ENCODE results near the gene BRD1.
"Not testable (repeated sequence)": the region's sequence is repeated elsewhere in the genome, so short reads cannot be mapped to it uniquely, and the experiment has no call there.

BRD1 gene

DNA sequence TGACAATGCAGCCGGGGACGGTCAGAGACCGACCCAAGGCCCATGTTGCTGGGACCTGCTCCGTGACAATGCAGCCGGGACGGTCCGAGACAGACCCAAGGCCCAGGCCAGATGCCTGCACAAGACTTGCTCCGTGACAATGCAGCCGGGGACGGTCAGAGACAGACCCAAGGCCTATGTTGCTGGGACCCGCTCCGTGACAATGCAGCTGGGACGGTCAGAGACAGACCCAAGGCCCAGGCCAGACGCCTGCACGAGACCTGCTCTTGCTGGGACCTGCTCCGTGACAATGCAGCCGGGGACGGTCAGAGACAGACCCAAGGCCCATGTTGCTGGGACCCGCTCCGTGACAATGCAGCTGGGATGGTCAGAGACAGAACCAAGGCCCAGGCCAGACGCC lies 45.8 kb downstream of the BRD1 start:
- H3K4me3 ChIP-seq (ENCODE audit: insufficient read depth, low read depth, low read length); H3K27ac ChIP-seq (ENCODE audit: insufficient read depth, low read depth, low read length, poor library complexity, severe bottlenecking); H3K4me1 ChIP-seq (ENCODE audit: control insufficient read depth, insufficient read depth, low read length); H3K27me3 ChIP-seq (ENCODE audit: control insufficient read depth, insufficient read depth, low read length, poor library complexity, severe bottlenecking); H3K9me3 ChIP-seq (ENCODE audit: control insufficient read depth, low read length): not testable (repeated sequence)
- WGBS, 2 experiments = 96 to 97% methylated on average over 21 of the region's 21 CpGs
- peaks cover 30% of the 10 kb centered on the region for H3K36me3 ChIP-seq (ENCODE audit: control insufficient read depth, insufficient read depth, low read length)

DNA sequence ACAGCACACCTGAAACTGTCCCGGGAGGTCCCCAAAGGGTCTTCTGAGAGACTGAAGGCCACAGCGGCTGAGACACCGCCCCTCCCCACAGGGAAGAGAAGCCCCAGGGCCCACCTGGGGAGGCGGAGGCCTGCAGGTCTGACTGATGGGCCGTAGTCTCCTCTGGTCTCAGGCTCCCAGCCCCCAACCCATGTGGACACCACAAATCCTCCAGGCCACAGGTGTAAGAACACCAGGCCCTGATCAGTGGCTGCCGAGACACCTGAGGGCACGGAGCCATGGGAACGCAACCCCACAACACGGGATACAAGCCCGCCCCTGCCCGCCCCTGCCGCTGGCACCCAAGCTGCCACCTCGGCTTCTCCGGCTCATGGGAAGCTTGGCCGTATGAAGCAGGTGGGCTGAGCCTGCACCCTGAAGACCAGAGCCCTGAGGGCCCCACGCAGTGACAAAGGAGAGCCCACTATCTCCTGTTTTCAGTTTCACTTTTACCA lies 46.3 kb downstream of the BRD1 start:
- H3K9me3 ChIP-seq (ENCODE audit: control insufficient read depth, low read length) = no peaks in the 10 kb centered on the region
- H3K4me3 ChIP-seq (ENCODE audit: insufficient read depth, low read depth, low read length) = no peak overlapping the region
- WGBS, 2 experiments = 94 to 96% methylated on average over 16 of the region's 16 CpGs
- no peaks in the 10 kb centered on the region for H3K27me3 ChIP-seq (ENCODE audit: control insufficient read depth, insufficient read depth, low read length, poor library complexity, severe bottlenecking)
- H3K27ac ChIP-seq (ENCODE audit: insufficient read depth, low read depth, low read length, poor library complexity, severe bottlenecking) = no peak overlapping the region
- peaks cover 25% of the 10 kb centered on the region for H3K36me3 ChIP-seq (ENCODE audit: control insufficient read depth, insufficient read depth, low read length)
- peaks cover 3% of the 10 kb centered on the region for H3K4me1 ChIP-seq (ENCODE audit: control insufficient read depth, insufficient read depth, low read length)

DNA sequence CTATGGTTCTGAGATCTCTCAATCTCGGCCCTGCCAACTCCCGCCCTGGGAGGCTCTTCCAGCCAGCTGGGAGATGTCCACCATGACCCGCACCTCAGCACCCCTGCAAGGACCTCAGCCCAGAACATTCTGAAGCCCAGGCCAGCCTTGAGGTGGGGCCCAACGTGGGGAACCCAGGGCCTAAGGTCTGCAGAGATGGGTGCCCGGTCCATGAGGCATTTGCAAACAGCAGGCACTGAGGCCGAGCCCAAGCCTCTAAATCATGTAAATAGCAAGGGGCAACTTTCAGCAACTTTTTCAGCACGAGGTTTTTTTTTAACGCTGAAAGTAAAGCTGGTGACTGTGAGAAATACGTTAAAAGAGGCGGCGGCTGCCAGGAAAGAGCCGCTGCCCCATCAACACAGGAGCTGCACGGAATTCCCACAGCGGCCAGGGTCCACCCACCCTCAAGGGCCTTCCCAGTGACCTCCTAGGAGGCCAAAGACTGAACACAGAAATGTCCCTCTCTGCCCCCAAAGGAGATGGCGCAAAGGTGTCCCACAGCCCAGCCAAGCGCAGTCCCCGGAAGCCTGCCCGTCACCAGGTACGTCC lies 46.9 kb downstream of the BRD1 start:
- Histone ChIP-seq H3K27ac (ENCODE audit: insufficient read depth, low read depth, low read length, poor library complexity, severe bottlenecking) (no peak overlapping the region), H3K4me1 (ENCODE audit: control insufficient read depth, insufficient read depth, low read length) (peaks cover 3% of the 10 kb centered on the region)
- WGBS, 2 experiments = 93 to 96% methylated on average over 19 of the region's 19 CpGs

DNA sequence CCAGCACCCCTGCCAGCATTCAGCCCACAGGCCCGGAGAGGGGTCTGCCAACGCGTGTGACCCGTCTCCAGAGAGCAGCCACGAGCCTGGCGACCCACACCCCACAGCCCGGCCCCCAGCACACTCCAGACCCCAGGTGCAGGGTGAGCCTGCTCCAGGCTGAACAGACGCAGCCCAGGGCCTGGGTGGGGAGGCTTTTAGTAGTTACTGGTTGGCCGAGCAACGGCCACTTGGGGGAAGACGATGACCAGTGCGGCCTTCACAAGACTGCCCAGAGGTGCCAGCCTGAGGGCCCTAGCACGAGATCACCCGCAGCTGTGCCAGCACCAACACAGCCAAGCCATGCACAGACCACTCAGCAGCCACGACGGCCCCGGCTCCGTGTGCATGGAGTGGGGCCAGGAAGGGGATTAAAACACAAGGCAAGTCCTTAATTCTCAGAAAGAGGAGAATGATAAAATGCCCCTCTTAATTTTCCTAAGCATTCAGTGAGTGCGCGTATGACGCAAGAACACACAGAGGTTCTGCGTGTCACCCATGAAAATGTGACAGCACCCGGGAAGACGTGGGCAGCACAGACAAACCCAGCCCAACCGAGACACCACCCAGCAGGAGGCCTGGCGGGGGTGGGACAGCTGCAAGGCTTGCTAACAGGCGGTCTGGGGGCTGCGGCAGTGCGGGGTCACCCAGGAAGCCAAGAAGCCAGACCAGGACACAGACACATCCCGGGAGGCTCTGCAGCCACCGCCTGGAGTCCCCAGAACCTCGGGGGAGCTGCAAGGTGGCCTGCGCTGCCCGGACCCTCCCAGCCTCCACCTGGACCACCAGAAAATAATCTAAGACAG lies 47.6 kb downstream of the BRD1 start:
- no peak overlapping the region for H3K27ac ChIP-seq (ENCODE audit: insufficient read depth, low read depth, low read length, poor library complexity, severe bottlenecking)
- no peaks in the 10 kb centered on the region for H3K27me3 ChIP-seq (ENCODE audit: control insufficient read depth, insufficient read depth, low read length, poor library complexity, severe bottlenecking)
- peaks cover 3% of the 10 kb centered on the region for H3K4me1 ChIP-seq (ENCODE audit: control insufficient read depth, insufficient read depth, low read length)
- no peak overlapping the region for H3K4me3 ChIP-seq (ENCODE audit: insufficient read depth, low read depth, low read length)
- H3K9me3 ChIP-seq (ENCODE audit: control insufficient read depth, low read length) = no peaks in the 10 kb centered on the region
- peaks cover 24% of the 10 kb centered on the region for H3K36me3 ChIP-seq (ENCODE audit: control insufficient read depth, insufficient read depth, low read length)
- WGBS, 2 experiments = 95% methylated on average over 34 of the region's 34 CpGs

More for the DNA sequence above, 46.9 kb downstream of the BRD1 start:
- Histone ChIP-seq H3K27me3 (ENCODE audit: control insufficient read depth, insufficient read depth, low read length, poor library complexity, severe bottlenecking) (no peaks in the 10 kb centered on the region), H3K36me3 (ENCODE audit: control insufficient read depth, insufficient read depth, low read length) (peaks cover 24% of the 10 kb centered on the region), H3K4me3 (ENCODE audit: insufficient read depth, low read depth, low read length) (no peak overlapping the region), H3K9me3 (ENCODE audit: control insufficient read depth, low read length) (no peaks in the 10 kb centered on the region)

DNA sequence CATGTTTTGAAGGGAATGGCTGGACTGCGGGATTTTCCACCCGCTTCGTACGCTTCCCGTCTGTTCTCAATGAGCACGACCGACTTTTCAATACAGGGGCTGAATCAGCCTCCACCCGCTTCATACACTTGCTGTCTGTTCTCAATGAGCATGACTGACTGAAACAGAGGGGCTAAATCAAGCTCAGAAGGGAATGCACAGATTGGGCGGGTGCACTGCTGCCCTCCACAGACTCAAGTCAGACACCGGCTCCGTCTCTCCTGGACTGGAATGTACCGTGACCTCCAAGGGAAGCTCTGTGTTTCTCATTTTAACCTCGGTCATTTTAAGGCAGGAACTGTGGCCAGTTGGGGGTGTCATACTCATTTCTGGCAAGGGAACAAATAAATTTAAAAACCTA lies 48.5 kb downstream of the BRD1 start:
- Histone ChIP-seq H3K27ac (ENCODE audit: insufficient read depth, low read depth, low read length, poor library complexity, severe bottlenecking) (no peak overlapping the region), H3K27me3 (ENCODE audit: control insufficient read depth, insufficient read depth, low read length, poor library complexity, severe bottlenecking) (no peaks in the 10 kb centered on the region), H3K4me1 (ENCODE audit: control insufficient read depth, insufficient read depth, low read length) (peaks cover 3% of the 10 kb centered on the region), H3K4me3 (ENCODE audit: insufficient read depth, low read depth, low read length) (no peak overlapping the region), H3K36me3 (ENCODE audit: control insufficient read depth, insufficient read depth, low read length) (peaks cover 24% of the 10 kb centered on the region), H3K9me3 (ENCODE audit: control insufficient read depth, low read length) (no peaks in the 10 kb centered on the region)
- 94 to 95% methylated on average over 13 of the region's 13 CpGs for WGBS, 2 experiments

DNA sequence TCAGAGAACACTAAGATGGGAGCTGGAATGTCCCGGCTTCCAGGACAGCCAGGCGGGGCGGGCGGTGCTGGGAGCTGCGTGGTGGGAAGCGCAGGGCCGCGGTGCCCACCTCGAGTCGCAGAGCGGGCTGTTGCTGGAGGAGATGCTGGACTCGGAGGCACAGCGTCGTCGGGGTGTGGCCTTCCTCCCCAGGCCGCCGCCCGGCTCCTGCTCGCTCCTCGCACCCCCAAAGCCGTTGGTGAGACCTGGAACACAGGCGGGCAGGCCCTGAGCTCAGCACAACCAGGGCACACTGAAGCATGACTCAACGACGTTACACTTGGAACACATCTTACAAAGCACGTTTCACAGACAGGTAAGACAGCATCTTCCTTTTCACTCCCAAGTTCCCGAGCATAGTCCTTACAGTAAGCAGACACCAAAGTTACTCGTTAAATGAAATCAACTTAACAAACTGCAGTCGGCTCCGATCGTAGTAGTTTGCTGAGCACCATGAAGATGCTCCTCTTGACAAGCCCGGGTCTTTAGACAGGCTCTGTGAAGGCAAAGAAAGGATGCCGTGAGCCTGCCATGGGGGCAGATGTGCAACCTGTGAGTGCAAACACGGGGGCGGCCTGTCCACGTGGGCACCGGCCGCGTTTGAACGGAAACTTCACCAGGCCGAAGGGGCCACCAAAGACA lies 50.0 kb downstream of the BRD1 start:
- Histone ChIP-seq H3K27ac (ENCODE audit: insufficient read depth, low read depth, low read length, poor library complexity, severe bottlenecking) (no peak overlapping the region), H3K9me3 (ENCODE audit: control insufficient read depth, low read length) (no peaks in the 10 kb centered on the region), H3K36me3 (ENCODE audit: control insufficient read depth, insufficient read depth, low read length) (peaks cover 18% of the 10 kb centered on the region), H3K27me3 (ENCODE audit: control insufficient read depth, insufficient read depth, low read length, poor library complexity, severe bottlenecking) (no peaks in the 10 kb centered on the region), H3K4me1 (ENCODE audit: control insufficient read depth, insufficient read depth, low read length) (peaks cover 3% of the 10 kb centered on the region), H3K4me3 (ENCODE audit: insufficient read depth, low read depth, low read length) (no peak overlapping the region)
- WGBS, 2 experiments = 94 to 96% methylated on average over 40 of the region's 40 CpGs

DNA sequence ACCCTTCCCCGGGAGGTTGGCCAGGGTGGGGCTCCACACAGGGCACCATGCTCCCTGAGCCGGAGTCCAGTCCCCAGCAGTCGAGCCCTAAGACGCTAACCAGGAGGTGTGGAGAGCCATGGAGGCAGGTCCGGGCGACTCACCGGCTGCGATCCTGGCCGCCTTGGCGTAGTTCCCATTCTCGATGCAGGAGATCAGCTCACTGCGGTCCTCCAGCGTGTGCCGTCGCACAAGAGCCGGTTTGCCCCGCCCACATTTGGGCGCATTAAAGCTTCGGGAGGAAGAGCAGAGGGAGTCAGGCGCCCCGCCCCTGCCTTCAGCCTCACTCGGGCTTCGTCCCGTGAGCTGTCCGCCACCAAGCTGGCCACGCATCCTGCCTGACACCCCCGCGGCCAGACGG lies 50.8 kb downstream of the BRD1 start:
- peaks cover 18% of the 10 kb centered on the region for H3K36me3 ChIP-seq (ENCODE audit: control insufficient read depth, insufficient read depth, low read length)

DNA sequence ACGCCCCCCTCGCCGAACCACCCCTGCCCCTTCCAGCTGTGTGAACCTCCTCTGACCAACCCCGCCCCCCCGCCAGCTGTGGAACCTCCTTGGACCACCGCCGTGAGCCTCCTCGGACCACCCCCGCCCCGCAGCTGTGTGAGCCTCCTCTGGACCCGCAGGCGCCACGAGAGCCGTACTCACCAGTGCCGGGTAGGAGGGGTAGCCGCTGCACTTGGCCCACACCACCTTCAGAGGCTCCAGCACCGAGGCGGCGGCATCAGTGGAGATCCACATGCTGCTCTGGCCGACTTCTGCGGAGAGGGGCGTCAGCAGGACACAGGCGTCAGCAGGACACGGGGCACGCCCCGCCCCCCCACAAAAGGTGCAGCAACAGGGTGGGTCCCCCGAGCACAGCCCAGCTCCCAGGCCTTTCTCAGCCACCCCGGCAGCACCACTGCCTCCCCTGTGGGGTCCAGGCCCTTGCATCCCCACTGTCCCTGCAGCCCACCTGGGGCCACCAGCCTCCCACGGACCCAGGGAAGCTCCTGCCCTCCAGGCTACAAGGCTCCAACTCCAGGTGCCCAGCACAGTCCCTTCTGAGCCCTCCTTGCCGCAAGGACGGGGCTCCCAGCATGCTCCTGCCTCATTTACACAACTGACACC lies 51.7 kb downstream of the BRD1 start:
- Histone ChIP-seq H3K4me3 (ENCODE audit: insufficient read depth, low read depth, low read length) (no peak overlapping the region), H3K27ac (ENCODE audit: insufficient read depth, low read depth, low read length, poor library complexity, severe bottlenecking) (no peak overlapping the region), H3K4me1 (ENCODE audit: control insufficient read depth, insufficient read depth, low read length) (peaks cover 3% of the 10 kb centered on the region), H3K36me3 (ENCODE audit: control insufficient read depth, insufficient read depth, low read length) (peaks cover 18% of the 10 kb centered on the region), H3K9me3 (ENCODE audit: control insufficient read depth, low read length) (no peaks in the 10 kb centered on the region), H3K27me3 (ENCODE audit: control insufficient read depth, insufficient read depth, low read length, poor library complexity, severe bottlenecking) (no peaks in the 10 kb centered on the region)
- 95 to 97% methylated on average over 28 to 31 of the region's 31 CpGs for WGBS, 2 experiments

More for the DNA sequence above, 50.8 kb downstream of the BRD1 start:
- Histone ChIP-seq H3K4me3 (ENCODE audit: insufficient read depth, low read depth, low read length) (no peak overlapping the region), H3K27ac (ENCODE audit: insufficient read depth, low read depth, low read length, poor library complexity, severe bottlenecking) (no peak overlapping the region), H3K4me1 (ENCODE audit: control insufficient read depth, insufficient read depth, low read length) (peaks cover 3% of the 10 kb centered on the region), H3K9me3 (ENCODE audit: control insufficient read depth, low read length) (no peaks in the 10 kb centered on the region), H3K27me3 (ENCODE audit: control insufficient read depth, insufficient read depth, low read length, poor library complexity, severe bottlenecking) (no peaks in the 10 kb centered on the region)
- WGBS, 2 experiments = 93 to 95% methylated on average over 29 of the region's 29 CpGs

DNA sequence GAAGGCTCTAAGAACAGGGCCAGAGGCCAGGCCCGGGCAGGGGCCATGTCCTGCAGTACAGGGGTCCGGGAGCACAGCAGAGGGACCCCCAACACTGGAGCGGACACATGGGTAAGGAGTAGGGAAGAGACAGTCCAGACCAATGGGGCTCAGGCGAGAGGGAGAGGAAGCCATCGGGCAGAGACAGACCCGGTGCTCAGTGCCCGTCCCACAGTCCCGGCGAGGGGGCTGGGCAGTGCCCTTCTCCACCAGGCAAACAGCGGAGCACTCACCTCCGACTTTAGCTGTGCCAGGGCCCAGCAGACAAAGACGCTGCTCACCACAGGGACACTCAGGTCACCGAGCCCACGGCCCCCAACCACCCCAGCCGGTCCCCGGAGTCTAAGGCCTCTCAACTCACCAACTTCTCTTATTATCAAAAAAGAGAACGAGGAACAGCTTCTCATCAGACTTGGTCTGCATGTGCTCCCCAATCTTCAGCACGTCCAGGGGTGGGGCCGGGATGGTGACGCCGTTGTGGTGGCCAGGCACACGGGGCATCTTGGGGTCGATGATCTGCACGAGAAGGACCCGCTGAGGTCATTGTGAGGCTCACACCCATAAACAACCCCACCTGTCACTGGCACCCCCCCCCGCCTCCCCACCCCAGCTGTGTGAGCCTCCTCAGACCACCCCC lies 52.3 kb downstream of the BRD1 start:
- no peak overlapping the region for H3K4me3 ChIP-seq (ENCODE audit: insufficient read depth, low read depth, low read length)
- H3K36me3 ChIP-seq (ENCODE audit: control insufficient read depth, insufficient read depth, low read length) = peaks cover 18% of the 10 kb centered on the region
- no peak overlapping the region for H3K27ac ChIP-seq (ENCODE audit: insufficient read depth, low read depth, low read length, poor library complexity, severe bottlenecking)
- 95 to 97% methylated on average over 25 of the region's 26 CpGs for WGBS, 2 experiments
- no peaks in the 10 kb centered on the region for H3K27me3 ChIP-seq (ENCODE audit: control insufficient read depth, insufficient read depth, low read length, poor library complexity, severe bottlenecking)
- H3K4me1 ChIP-seq (ENCODE audit: control insufficient read depth, insufficient read depth, low read length) = no peaks in the 10 kb centered on the region
- H3K9me3 ChIP-seq (ENCODE audit: control insufficient read depth, low read length) = no peaks in the 10 kb centered on the region
